LNCAP (cell line): ENCODE results near the gene METTL8.

Experiments used
- TF ChIP-seq, protein P1 (sequence below): fragments of 450-650 bp; IDR thresholded peaks from 2 replicates; pipeline ENCODE4 v1.5.1; 2017; ENCODE audit warnings: mild to moderate bottlenecking

Gene METTL8

DNA sequence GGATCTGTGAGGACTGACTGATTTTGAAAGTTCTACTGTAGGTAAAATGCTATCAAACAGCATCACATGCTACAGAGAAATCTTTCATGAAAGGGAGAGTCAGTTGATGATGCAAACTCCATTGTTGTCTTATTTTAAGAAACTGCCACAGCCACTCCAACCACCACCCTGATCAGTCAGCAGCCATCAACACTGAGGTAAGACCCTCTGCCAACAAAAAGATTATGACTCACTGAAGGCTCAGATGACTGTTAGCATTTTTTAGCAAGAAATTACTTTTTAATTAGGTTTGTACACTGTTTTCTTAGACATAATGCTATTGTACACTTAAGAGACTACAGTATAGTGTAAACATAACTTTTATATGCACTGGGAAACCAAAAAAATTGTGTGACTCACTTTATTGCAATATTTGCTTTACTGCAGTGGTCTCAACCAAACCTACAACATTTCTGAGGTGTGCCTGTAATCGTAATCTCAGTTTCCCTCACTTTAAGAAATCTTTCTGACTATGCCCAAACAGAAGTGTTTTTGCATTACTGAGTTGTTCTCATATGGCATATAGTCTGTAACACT lies 42.8 kb downstream of the METTL8 start:
- TF ChIP-seq, protein P1, sequence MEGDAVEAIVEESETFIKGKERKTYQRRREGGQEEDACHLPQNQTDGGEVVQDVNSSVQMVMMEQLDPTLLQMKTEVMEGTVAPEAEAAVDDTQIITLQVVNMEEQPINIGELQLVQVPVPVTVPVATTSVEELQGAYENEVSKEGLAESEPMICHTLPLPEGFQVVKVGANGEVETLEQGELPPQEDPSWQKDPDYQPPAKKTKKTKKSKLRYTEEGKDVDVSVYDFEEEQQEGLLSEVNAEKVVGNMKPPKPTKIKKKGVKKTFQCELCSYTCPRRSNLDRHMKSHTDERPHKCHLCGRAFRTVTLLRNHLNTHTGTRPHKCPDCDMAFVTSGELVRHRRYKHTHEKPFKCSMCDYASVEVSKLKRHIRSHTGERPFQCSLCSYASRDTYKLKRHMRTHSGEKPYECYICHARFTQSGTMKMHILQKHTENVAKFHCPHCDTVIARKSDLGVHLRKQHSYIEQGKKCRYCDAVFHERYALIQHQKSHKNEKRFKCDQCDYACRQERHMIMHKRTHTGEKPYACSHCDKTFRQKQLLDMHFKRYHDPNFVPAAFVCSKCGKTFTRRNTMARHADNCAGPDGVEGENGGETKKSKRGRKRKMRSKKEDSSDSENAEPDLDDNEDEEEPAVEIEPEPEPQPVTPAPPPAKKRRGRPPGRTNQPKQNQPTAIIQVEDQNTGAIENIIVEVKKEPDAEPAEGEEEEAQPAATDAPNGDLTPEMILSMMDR: no peak

GRCh38 chr2:171389780-171390179 lies 44.0 kb downstream of the METTL8 start:
- TF ChIP-seq, protein P1: no peak

- TF ChIP-seq, protein P1: no peak
Measured at GRCh38 chr2:171389325-171389724, 44.5 kb downstream of the METTL8 start.

DNA sequence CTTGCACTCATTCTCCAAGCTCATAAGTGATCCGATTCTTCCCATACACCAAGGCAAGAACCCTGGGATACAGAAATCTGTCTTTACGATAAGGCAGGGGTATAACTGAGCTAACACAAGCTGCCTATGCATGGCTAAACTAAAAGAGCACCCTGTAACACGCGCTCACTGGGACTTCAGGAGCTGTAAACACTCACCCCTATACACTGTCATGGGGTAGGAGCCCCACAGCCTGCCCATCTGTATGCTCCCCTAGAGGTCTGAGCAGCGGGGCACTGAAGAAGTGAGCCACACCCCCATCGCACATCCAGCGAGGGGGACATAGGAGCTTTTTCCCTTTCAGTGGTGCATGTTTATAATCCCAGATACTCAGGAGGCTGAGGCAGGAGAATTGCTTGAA lies 46.7 kb downstream of the METTL8 start:
- TF ChIP-seq, protein P1: no peak

- TF ChIP-seq, protein P1: no peak
Measured at GRCh38 chr2:171386627-171387026, 47.2 kb downstream of the METTL8 start.

DNA sequence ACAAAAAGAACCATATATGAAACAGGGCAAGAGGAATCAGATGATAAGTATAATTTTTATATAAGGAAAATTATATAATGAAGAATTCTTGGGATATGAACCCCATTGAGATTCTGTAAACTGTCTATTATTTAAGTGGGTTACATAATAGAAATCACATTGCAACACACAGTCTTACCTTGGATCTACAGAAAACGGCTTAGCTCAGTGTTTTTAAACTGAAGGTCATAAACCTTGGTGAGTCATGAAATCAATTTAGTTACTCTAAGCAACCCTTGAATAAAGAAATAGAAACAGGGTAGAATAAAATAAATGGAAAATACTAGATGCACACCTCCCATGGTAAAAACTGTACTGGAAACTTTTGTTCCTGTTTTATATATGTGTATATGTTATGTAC lies 50.7 kb downstream of the METTL8 start:
- TF ChIP-seq, protein P1: no peak

DNA sequence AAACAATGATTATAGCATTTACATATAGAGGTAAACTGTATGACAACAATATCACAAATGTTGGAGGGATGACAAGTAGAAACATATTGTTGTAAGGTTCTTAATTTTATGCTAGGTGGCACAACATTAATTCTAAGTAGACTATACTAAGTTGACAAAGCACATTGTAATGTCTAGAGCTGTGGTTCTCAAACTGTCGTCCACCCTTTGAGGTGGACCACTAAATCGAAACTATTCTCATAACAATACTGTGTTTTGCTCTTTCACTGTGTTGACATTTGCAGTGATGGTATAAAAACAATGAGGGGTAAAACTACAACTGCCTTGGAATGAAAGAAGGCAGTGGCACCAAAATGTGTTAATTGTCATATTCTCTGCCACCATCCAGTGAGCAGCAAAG lies 66.1 kb downstream of the METTL8 start:
- TF ChIP-seq, protein P1: no peak

DNA sequence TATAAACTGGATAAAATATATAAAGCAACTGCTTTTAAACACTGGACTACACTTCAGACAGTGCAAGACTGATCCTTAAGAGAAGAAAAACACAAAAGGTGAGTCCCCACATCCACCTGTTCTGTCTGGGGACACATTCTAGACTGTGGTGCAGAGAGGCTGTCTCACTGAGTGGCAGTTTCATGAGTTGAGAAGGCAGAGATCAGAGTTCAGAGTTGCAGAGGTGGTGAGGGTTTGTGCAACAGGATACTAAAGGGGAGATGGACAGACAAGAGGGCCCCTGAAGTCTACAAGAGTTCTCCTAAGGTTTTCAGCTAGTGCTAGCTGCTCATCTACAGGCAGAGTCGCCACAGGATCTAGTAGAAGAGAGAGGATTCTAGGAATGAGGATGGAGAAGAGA lies 68.0 kb downstream of the METTL8 start:
- TF ChIP-seq, protein P1: no peak
